OCI-LY7 (cell line): ENCODE measurements around the gene OLIG3. TPM values are rescaled to one million over a fixed set of nuclear protein-coding genes. Genes with fewer than 3 reads are reported as not detected.

Experiments
- BruUV-seq: library from RNA; stranded (reverse); fragments of 400-500 nt; replicated peaks from 2 replicates; lab custom pipeline; 2021; lab: Mats Ljungman, UMichigan
- CTCF ChIA-PET: fragments of 300-600 bp; sonication (Branson Sonifier 250); formaldehyde crosslinking; loops from one replicate; lab custom pipeline; 2022; ENCODE audit warnings: antibody characterized with exemption; ENCODE audit not compliant: unreplicated experiment; lab: Charles Lee
- POLR2A ChIA-PET: fragments of 300-600 bp; sonication (Branson Sonifier 250); formaldehyde crosslinking; loops from one replicate; lab custom pipeline; 2022; ENCODE audit warnings: antibody characterized with exemption; lab: Charles Lee
- DNase-seq: peaks from one replicate; pipeline ENCODE4 v3.0.0-alpha.2; 2015; ENCODE audit warnings: low spot score
- H2AFZ ChIP-seq: fragments of 200-600 bp; sonication (generic), shearing (Covaris generic); 2 replicates; pipeline ENCODE4 v1.6.1; 2014; ENCODE audit warnings: mild to moderate bottlenecking, antibody characterized with exemption, low read length, moderate library complexity
- H3K27ac ChIP-seq: fragments of 200-600 bp; sonication (generic); 2 replicates; pipeline ENCODE4 v1.5.1; 2014; ENCODE audit warnings: mixed run types, low read depth, mild to moderate bottlenecking, moderate library complexity, low read length, inconsistent platforms; ENCODE audit not compliant: poor library complexity, severe bottlenecking
- H3K36me3 ChIP-seq: fragments of 200-600 bp; sonication (generic); 2 replicates; pipeline ENCODE4 v1.6.1; 2014; ENCODE audit warnings: mild to moderate bottlenecking, antibody characterized with exemption, low read length, moderate library complexity, mixed read lengths; ENCODE audit not compliant: insufficient read depth
- H3K4me1 ChIP-seq: fragments of 200-600 bp; sonication (generic); 2 replicates; pipeline ENCODE4 v1.5.1; 2014; ENCODE audit warnings: mild to moderate bottlenecking, low read length; ENCODE audit not compliant: insufficient read depth, poor library complexity, severe bottlenecking
- H3K4me2 ChIP-seq: fragments of 200-600 bp; sonication (generic); 2 replicates; pipeline ENCODE4 v1.6.1; 2014; ENCODE audit warnings: mild to moderate bottlenecking, low read length
- H3K4me3 ChIP-seq: fragments of 200-600 bp; sonication (generic); 2 replicates; pipeline ENCODE4 v1.5.1; 2014; ENCODE audit warnings: mild to moderate bottlenecking, low read depth, low read length; ENCODE audit not compliant: poor library complexity, severe bottlenecking
- H3K79me2 ChIP-seq: fragments of 200-600 bp; sonication (generic); 2 replicates; pipeline ENCODE4 v1.6.1; 2016; ENCODE audit warnings: low read depth, mild to moderate bottlenecking, low read length, moderate library complexity, mixed read lengths; ENCODE audit not compliant: insufficient read depth
- H3K9me2 ChIP-seq: fragments of 200-600 bp; sonication (generic); 2 replicates; pipeline ENCODE4 v1.6.1; 2016; ENCODE audit warnings: mild to moderate bottlenecking, low read length, mixed read lengths; ENCODE audit not compliant: insufficient read depth
- H3K9me3 ChIP-seq: fragments of 200-600 bp; sonication (generic); 2 replicates; pipeline ENCODE4 v1.6.1; 2014; ENCODE audit warnings: mild to moderate bottlenecking, mixed run types, low read length, mixed read lengths
- H4K20me1 ChIP-seq: fragments of 200-600 bp; sonication (generic); 2 replicates; pipeline ENCODE4 v1.6.1; 2014; ENCODE audit warnings: mild to moderate bottlenecking, antibody characterized with exemption, low read length, moderate library complexity, mixed read lengths; ENCODE audit not compliant: insufficient read depth
- EZH2phosphoT487 ChIP-seq: fragments of 200-600 bp; sonication (generic); IDR thresholded peaks from 2 replicates; pipeline ENCODE4 v1.6.1; 2018; ENCODE audit warnings: low read depth, borderline replicate concordance, mild to moderate bottlenecking, mixed run types, antibody characterized with exemption, low read length, moderate library complexity, mixed read lengths
- intact Hi-C: fragments of 100-400 bp; cut with micrococcal nuclease; formaldehyde crosslinking; loops from one replicate; pipeline ENCODE4 v1.10.0; 2022; ENCODE audit not compliant: unreplicated experiment
- total RNA-seq, 2 experiments: library from RNA; depleted of rRNA in 1 of 2; stranded (reverse); fragments of >200 nt in 1 of 2; shearing (Covaris generic) in 1 of 2; gene quantifications; 2 replicates each; pipeline ENCODE4 v1.2.3, GENCODE V29; 2014 to 2022
- TF ChIP-seq, protein P1 (sequence below): fragments of 200-600 bp; sonication (generic); conservative IDR thresholded peaks from 2 replicates; pipeline ENCODE4 v1.5.1; 2014; ENCODE audit warnings: mild to moderate bottlenecking, antibody characterized with exemption, low read length, moderate library complexity, mixed read lengths

OLIG3 gene
- total RNA-seq, 2 experiments from 2014 or later = not detected

DNA sequence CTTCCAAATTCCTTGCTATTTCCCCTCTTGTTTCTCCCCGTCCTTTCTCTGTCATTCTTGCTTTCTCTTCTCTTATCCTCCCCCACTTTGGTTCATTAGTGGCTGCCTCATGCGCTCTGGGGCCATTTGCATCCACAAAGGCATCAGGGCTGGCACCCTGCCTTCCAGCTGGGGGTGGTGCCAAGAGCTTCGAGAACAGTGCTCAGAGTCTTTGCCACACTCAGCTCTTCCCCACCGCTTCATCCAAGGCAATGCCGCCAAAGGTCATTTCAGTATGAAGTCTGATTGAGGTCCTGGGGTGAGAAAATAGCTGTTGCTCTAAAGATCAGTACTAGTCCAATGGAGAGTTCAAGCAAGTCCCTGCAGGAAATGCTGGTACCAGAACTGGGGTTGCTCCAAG is 22.7 kb downstream of the OLIG3 start:
- Histone ChIP-seq H3K9me2 (peaks cover 4% of the 10 kb centered on the region; the same call in 1 of the 2 replicates), H3K4me3 (no peak overlapping the region), H3K4me2 (no peak overlapping the region), H4K20me1 (no peaks in the 10 kb centered on the region), H3K9me3 (no peaks in the 10 kb centered on the region), H3K4me1 (no peaks in the 10 kb centered on the region), H2AFZ (no peak overlapping the region), H3K36me3 (no peaks in the 10 kb centered on the region), H3K27ac (no peak overlapping the region), H3K79me2 (no peaks in the 10 kb centered on the region)
- BruUV-seq = no TSS peak
- TF ChIP-seq, protein P1, sequence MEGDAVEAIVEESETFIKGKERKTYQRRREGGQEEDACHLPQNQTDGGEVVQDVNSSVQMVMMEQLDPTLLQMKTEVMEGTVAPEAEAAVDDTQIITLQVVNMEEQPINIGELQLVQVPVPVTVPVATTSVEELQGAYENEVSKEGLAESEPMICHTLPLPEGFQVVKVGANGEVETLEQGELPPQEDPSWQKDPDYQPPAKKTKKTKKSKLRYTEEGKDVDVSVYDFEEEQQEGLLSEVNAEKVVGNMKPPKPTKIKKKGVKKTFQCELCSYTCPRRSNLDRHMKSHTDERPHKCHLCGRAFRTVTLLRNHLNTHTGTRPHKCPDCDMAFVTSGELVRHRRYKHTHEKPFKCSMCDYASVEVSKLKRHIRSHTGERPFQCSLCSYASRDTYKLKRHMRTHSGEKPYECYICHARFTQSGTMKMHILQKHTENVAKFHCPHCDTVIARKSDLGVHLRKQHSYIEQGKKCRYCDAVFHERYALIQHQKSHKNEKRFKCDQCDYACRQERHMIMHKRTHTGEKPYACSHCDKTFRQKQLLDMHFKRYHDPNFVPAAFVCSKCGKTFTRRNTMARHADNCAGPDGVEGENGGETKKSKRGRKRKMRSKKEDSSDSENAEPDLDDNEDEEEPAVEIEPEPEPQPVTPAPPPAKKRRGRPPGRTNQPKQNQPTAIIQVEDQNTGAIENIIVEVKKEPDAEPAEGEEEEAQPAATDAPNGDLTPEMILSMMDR = no peak
- TF ChIP-seq EZH2phosphoT487 = no peak
- POLR2A ChIA-PET = no interaction called here
- no peak for DNase-seq
- CTCF ChIA-PET = no interaction called here
- intact Hi-C loops = no loop called here

DNA sequence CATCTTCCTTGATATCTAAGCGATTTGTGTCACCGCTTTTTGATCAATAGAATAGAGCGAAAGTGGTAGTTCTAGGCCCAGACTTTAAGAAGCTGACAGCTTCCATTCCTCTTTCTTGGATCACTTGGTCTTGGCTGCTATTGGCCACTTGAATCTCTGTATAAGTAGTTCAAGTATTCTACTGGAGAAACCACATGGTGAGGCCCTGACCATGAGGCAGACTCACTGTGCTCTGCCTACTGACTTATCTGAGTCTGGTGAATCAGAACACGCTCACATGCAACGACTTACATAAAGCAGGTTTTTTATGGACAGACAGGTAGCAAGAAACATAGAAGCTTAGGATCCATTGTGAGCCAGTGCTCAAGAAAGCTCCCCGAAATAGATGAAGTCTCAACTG is 27.0 kb downstream of the OLIG3 start:
- H4K20me1 ChIP-seq = no peaks in the 10 kb centered on the region
- H3K36me3 ChIP-seq = no peaks in the 10 kb centered on the region
- no peak overlapping the region for H2AFZ ChIP-seq
- no peak overlapping the region for H3K4me2 ChIP-seq
- BruUV-seq = no TSS peak
- H3K4me1 ChIP-seq = no peaks in the 10 kb centered on the region
- peaks cover 5% of the 10 kb centered on the region; the same call in 1 of the 2 replicates for H3K9me2 ChIP-seq
- H3K4me3 ChIP-seq = no peak overlapping the region
- ChIA-PET CTCF (no interaction called here), POLR2A (interaction anchor here (1.7 kb wide), 1 partner anchor 9 kb away, joined by 3 read pairs; no protein-coding TSS in a partner anchor)
- no peak for DNase-seq
- H3K9me3 ChIP-seq = no peaks in the 10 kb centered on the region
- intact Hi-C loops = no loop called here
- H3K79me2 ChIP-seq = no peaks in the 10 kb centered on the region
- H3K27ac ChIP-seq = no peak overlapping the region
- TF ChIP-seq, protein P1 = no peak
- no peak for TF ChIP-seq EZH2phosphoT487

DNA sequence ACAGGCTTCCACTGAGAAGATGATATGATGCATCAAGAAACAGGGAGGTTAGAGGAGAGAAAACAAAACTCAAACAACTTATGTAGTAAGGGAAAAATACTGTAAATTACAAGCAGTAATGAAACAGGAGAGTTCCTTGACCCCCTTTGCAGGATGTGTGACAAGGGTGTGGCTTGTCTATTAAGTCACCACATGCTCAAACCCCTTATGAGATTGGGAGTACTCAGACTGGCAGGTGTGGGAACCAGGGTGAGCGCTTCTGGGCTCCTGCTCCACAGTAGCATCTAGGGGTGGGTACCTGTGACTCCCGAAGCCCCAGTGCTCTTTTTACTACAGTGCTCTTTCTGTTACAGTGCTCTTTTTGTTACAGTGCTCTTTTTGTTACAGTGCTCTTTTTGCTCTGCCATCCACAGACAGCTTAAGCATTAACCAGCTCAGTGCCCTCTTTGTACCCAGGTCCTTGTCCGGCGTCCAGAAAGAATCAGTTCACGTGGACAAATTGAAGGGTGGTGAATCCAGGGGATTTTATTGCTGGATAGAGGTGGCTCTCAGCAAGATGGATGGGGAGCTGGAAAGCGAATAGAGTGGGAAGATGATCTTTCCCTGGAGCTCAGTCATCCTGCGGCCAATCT is 28.7 kb downstream of the OLIG3 start:
- Histone ChIP-seq H3K9me3 (no peaks in the 10 kb centered on the region), H3K4me1 (no peaks in the 10 kb centered on the region), H3K79me2 (no peaks in the 10 kb centered on the region), H3K9me2 (peaks cover 5% of the 10 kb centered on the region; the same call in 1 of the 2 replicates), H3K4me2 (no peak overlapping the region), H4K20me1 (no peaks in the 10 kb centered on the region), H3K4me3 (no peak overlapping the region), H2AFZ (no peak overlapping the region), H3K27ac (no peak overlapping the region), H3K36me3 (no peaks in the 10 kb centered on the region)
- intact Hi-C loops = no loop called here
- TF ChIP-seq EZH2phosphoT487 = no peak
- TF ChIP-seq, protein P1 = no peak
- BruUV-seq = no TSS peak
- no peak for DNase-seq
- POLR2A ChIA-PET = interaction anchor here (0.6 kb wide), 1 partner anchor 201 kb away, joined by 3 read pairs; no protein-coding TSS in a partner anchor
- CTCF ChIA-PET = no interaction called here
